COR-L47 (cell line): Measurements from ENCODE around the gene LRRC37B.
"Not testable (repeated sequence)": the region's sequence is repeated elsewhere in the genome, so short reads cannot be mapped to it uniquely, and the experiment has no call there.

Source experiments
- DNase-seq: peaks from one replicate; lab custom pipeline; 2025; lab: John Stamatoyannopoulos, UW

The LRRC37B gene

DNA sequence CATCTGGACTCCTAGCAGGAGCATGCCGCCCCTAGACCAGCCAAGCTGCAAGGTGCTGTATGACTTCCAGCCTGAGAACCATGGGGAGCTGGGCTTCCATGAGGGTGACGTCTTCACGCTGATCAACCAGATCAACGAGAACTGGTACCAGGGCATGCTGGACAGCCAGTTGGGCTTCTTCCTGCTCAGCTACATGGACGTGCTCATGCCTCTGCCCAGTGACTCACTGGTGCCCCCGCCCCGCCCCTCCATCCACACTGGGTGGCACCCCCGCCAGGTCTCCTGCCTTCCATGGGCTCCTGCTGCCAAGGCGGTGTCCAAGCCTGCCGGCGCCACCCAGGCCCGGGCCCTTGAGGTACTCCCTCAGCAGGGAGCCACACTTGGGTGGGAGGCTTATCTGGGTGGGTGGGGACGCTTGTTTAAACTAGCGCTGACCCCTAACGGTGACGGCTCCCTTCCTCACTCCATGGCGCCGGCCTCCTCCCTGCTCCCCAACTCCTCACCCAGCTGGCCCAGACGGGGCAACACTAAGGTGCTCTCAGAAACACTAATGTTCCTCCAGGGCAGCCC is 34.2 kb downstream of the LRRC37B start:
- DNase-seq: not testable (repeated sequence)

DNA sequence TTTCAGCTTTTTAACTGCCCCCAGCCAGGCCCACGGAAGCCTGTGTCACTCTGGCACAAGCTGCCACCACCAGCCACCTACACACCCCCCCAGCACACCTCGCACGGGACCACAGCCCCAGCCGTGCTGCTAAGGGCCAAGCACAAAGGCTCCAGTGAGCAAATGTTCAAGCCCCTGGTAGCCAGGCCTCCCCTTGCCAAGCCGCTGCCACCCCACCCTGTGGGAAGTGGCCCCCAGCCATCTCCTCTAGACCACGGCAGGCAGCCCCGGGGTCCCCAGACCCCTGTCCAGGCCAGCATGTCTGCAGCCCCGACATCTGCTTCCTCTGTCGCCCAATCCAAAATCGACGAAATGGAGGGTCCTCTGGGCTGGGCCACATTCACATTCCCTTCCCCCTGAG is 35.1 kb downstream of the LRRC37B start:
- not testable (repeated sequence) for DNase-seq

DNA sequence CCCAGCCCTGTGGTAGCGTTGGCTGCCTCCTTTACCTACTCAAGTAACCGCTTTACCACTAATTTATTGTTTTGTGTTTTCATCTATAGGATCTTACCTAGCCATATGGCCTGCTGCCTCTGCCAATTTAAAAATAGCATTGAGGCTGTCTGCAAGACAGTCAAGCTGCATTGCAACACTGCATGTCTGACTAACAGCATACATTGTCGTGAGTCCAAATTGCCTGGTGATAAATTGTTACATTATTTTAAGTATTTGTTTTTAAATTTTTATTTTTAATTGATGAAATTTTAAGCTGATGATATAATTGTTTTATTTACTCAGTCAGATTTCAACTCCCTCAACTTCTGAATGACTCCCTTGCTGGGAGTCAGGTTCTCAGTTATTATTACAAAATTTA is 38.4 kb downstream of the LRRC37B start:
- DNase-seq: not testable (repeated sequence)

DNA sequence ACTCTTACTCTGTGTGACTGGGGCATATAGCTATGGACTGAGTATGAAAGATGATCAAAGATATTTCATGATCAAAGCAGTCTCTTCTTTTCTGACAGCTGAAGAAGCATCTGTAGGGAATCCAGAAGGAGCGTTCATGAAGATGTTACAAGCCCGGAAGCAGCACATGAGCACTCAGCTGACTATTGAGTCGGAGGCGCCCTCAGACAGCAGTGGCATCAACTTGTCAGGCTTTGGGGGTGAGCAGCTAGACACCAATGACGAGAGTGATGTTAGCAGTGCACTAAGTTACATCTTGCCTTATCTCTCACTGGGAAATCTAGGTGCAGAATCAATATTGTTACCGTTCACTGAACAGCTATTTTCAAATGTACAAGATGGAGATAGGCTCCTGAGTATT is 40.5 kb downstream of the LRRC37B start:
- not testable (repeated sequence) for DNase-seq

DNA sequence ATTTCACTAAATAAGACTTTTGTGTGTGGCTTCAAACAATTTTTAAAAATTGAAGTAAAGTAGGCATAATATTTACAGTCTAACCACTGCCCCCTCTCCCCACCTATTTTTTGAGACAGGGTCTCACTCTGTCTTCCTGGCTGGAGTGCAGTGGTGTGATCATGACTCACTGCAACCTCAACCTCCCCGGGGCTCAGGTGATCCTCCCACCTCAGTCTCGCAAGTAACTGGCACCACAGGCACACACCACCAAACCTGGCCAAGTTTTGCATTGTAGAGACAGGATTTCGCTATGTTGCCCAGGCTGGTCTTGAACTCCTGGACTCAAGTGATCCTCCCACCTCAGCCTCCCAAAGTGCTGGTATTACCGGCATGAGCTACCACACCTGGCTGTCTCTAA is 47.8 kb downstream of the LRRC37B start:
- not testable (repeated sequence) for DNase-seq

DNA sequence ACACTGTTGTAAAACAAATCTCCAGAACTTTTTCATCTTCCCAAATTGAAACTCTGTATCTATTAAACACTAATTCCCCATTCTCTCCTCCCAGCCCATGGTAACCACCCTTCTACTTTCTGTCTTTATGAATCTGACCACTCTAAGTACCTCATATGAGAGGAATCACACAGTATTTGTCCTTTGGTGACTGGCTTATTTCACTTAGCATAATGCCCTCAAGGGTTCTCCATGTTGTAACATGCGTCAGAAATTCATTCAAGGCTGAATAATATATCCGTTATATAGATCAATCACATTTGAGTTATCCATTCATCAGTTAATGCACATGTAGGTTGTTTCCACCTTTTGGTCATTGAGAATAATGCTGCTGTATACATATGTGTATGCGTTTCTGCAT is 48.2 kb downstream of the LRRC37B start:
- DNase-seq: not testable (repeated sequence)

DNA sequence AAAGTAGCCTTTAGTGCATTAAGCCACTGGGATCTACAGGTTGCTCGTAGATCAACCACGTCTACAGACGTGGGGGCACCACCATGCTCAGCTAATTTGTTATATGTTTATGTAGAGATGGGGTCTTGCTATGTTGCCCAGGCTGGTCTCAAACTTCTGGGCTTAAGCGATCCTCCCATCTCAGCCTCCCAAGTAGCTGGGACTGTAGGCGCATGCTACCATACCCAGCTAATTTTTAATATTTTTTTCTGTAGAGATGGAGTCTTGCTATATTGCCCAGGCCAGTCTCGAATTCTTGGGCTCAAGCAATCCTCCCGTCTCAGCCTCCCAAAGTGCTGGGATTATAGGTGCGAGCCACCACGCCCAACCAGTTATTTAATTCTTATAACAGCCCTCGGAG is 49.3 kb downstream of the LRRC37B start:
- DNase-seq: not testable (repeated sequence)

DNA sequence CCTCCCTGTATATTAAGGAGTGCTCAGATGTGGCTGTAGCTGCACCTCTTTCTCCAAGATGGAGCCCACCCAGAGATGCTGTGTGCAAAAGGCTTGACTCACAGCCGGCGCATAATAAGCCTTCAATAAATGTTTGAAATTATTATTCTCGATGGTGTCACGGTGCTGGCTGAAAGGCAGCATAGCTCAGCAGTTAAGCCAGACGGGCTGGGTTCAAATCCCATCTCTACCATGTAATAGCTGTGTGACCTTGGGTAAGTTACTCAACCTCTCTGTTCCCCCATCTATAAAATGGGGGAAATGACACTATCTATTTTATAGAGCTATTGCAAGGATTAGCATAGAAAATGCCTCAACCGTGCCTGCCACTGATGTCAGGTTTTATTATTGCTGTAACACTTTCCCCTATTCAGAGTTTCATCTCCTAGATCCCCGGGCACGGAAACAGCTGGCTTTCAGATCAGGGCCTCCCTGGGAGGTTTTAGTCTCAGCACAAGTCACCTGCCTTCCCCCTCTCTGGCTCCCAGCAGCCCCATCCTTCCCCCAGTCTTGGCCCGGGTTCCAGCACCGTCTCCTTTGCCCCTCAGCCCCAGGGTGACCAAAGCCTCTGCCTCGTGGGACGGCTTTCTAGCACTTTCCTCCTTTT is 50.4 kb downstream of the LRRC37B start:
- DNase-seq: not testable (repeated sequence)

DNA sequence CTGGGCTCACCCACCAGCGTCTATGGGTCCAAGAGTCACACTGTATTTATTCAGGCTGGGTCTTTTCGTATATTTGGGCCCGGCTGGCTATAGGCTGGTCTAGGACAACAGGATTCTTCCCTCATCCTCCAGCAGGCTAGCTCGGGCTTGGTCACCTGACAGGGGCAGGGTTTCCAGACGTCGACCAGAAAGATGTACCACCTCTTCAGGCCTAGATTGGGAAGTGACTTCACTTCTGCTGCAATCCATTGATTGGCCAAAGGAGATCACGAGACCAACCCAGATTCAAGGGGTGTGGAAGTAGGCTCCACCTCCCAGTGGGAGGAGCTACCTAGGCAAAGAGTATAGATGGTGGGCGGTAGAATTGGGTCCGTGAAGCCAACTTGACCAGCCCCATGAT is 53.5 kb downstream of the LRRC37B start:
- DNase-seq: not testable (repeated sequence)

DNA sequence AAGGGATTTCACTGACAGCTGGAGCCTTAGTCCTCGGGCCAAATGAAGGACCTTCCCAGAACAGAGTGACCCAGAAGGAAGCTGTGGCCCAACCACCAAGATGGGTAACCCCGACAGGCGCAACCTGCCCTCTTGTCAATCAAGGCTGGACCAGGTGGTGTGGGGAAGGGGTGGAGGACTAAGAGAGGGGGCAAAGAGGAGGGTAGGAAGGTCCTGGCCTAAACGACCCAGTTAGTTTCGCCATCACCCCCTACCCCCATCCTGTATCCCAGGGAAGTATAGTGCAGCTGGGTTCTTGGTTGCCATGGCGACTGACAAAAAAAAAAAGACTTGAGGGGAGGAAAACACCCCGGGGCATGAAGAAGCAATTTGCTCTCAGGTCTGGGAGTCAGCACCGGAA is 54.7 kb downstream of the LRRC37B start:
- DNase-seq: not testable (repeated sequence)

DNA sequence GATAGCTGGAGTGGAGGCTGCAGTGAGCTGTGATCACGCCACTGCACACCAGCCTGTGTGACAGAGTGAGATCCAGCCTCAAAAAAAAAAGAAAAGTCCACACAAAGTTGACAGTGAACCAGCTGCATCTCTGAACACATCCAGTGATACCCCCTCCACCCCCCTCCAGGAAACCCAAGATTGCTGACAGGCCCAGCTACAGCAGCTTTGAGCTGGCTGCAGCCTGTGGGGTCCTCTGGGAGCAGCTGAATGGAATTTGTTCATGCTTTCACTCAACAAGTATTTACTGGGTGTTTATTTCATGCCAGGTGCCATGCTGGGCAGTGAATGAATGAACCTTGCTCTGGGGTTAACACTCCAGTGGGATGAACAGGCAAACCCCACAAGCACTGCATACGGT is 56.9 kb downstream of the LRRC37B start:
- not testable (repeated sequence) for DNase-seq

DNA sequence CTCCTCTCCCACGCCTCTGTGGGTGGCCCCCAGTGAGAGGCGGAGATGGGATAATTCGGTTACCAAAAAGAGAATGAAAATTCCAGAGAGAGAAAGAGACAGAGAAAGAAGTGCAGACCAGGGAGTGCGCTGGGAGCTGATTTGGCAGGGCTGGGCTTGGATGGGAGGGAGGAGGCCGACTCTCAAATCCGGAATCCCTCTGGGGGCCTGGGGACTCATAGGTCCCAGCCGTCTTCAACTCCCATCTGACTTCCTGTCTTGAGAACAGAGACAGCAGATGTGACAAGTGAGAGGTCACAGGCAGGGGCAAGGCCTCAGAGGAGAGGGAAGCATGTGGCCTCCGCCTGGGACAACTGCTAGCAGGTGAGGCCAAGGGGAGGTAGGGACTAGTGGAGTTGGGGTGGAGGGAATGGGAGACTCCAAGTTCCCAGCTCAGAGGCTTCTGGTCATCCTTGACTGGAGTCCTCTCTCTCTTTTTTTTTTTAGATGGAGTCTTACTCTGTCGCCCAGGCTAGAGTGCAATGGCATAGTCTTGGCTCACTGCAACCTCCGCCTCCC is 59.0 kb downstream of the LRRC37B start:
- not testable (repeated sequence) for DNase-seq

DNA sequence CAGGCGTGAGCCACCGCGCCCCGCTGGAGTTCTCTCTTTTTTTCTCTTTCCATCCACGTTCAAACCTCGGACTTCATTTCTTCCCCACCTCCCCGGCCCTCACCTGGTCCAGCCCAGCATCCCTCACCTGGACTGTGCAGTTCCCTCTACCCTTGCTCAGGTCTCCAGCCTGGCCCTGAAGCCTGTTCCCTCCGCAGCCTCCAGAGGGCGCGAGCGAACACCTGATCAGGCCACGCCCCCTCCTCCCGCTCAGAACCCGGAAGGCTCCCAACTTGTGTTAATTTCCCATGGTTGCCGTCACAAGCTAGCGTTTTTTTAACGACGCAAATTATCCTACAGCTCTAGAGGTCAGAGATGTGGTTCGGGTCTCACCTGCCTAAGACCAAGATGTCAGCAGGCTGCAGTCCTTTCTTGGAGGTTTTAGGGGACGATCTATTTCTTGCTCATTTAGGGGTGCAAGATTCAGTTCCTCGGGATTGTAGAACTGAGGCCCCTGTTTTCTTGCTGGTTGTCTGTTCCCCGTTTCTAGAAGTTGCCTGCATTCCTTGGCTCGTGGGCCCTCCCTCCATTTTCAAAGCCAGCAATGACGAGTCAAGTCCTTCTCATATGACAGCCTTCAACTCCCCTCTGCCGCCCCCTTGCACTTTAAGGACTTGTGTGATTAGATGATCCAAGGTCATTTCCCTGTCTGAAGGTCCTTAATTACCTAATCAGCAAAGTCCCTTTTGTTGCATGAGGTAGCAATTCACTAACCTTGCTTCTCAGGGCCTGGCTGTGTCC is 59.9 kb downstream of the LRRC37B start:
- not testable (repeated sequence) for DNase-seq

DNA sequence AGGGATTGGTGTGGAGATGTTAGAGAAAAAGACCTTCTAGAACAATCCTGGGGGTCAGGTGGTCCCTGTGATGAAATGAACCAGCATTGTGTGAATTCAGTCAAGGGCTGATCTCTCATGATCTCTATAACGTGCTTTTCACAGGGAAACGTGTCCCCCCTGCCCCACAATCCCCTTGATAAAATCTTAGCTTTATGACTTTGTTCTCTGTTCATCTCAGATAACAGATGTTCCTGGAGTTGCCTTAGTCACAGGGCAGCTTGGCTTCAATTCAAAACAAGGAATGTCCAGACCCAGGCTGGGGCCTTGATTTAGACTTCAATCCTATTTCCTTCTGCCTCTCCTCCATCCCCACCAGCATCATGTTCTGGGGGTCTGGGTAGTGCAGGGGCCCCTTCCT is 61.9 kb downstream of the LRRC37B start:
- not testable (repeated sequence) for DNase-seq

DNA sequence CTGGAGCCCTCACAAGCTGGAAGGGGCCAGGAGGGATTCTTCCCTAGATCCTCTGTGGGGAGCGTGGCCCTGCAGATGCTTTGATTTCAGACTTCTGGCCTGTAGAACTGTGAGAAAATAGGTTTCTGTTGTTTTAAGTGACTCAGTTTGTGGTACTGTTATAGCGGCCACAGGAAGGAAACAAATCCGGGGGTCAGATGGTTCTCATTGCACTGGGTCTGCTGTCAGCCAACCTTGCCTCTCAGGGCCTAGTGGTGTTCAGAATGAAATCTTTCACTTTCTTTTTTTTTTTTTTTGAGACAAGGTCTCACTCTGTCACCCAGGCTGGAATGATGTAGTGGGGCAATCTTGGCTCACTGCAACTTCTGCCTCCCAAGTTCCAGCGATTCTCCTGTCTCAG is 64.8 kb downstream of the LRRC37B start:
- not testable (repeated sequence) for DNase-seq

DNA sequence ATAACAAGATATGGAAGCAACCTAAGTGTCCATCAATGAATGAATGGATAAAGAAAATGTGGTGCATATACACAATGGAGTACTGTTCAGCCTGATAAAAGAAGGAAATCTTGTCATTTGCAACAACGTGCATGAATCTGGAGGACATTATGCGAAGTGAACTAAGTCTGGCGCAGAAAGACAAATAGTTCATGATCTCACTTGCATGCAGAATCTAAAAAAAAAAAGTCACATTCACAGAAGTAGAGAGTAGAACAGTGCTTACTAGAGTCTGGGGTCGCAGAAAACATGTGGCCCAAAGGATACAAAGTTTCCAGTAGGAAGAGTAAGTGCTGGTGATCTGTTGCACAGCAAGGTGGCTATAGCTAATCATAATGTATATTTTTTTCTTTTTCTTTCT is 65.9 kb downstream of the LRRC37B start:
- DNase-seq: not testable (repeated sequence)

DNA sequence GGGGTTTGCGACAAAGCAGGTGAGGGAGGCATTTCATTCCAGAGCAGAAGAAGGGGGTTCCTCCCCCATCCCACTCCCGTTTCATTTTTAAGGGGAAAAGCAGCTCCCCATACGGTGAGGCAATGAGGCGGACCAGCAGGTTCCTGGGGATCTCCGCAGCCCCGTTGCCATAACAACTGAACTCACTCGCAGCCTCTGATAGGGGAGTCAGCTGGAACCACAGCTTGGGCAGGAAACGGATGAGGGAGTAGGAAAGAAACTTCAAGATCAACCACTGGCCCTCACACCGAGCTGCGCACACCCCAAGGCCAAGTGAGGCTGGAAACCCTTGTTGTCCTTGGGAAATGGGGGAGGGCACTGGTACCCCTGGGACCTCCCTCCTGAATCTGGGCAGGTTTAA is 72.6 kb downstream of the LRRC37B start:
- DNase-seq: peak; percentile 29

DNA sequence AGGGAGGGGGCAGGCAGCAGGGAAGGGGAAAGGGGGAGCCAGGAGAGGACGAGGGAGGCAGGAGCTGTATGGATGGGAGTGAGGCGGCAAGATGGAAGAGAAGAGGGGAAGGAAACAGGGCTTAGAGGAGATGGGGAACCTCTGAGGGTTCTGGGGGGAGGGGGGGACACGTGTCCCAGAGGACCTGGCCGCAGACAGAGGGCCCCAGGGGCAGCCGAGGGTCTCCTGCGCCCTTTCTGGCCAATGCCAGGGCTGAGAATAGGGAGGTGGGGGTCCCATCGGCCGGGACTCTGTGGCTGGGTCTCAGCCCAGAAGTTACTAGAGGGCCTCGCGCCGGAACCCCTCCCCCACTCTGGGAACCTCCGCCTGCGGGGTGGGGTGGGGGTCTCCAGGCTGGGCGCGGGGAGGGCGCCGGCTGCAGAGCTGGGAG is 76.4 kb downstream of the LRRC37B start:
- DNase-seq: not testable (repeated sequence)

DNA sequence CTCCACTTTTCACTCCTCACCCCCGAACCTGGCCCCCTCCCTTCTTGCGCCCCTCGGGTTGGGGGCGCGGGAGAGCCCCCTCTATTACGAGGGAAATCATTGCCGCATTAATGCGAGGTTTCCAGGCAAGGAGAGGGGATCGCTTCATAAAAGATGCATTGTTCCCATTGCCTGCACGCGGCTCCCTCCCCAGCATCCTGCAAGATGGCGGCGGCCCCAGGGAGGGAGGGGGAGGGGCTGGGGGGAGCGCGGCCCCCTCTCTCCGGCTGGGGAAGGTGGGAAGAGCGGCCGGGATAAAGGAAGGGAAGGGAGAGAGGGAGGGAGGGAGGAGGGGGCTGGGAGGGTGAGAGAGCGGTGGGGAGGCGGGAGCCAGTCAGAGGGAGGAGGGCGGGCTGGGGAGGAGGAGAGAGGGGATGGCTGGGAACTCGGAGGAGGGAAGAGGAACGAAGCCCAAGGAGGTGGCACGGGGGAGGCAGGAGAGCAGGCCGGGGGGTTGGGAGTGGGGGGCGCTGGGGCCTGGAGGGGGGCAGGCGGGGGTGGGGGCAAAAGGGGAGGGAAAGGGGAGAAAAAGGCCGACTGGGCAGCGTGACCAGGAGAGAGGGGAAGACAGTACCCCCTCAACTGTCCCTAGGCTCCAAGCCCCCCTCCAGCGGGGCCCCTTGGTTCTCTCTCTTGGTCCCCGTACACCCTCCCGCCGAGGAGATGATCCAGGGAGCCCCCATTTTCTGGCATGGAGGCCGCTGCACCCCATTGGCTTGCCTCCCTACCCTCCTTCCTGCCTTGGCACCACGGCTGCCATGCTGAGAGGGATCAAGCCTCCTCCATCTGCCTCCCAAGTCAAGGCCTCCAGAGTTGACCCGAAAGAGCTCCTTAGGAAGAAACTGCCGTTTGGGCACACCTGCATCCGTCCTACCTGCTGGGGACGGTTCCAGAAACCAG is 77.1 kb downstream of the LRRC37B start:
- DNase-seq: peak; percentile 36

DNA sequence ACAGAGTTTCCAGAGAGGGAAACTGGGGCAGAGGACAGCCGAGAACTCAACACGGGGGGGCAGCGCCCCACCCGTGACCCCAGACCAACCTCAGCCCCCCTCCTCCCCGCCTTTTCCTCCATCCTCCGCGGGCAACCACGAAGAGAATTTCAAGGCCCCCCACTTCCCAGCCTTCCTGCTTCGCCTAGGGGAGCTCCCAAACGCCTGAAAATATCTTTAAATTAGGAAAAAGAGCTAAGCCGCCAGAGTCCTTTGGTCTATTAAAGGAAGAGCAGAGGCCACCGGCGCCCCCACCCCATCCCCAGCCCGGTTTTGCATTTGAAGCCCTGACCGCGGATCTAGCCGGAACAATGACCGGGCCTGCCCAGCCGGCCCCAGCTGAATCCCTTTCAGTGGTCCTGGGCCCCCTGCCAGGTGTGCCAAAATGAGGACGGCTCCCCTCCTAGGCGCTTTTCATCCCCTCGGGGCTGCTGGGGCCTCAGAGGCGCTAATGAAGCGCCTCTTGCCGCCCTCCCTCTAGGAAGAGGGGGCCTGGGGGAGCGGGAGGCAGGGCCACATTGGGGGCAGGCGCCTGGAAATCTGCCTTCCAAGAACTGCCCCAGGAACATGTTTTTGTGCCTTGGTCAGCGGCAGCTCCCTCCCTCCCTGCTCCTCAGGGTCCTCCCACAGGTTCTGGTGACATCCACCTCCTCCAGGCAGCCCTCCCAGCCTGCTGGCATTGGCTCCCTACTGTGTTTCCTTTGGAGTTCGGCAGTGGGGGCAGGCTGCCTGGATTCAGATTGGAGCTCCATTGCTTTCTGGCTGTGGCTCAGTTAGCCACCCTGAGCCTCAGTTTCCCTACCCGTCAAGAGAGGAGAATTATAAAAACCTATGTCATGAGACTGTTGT is 78.0 kb downstream of the LRRC37B start:
- not testable (repeated sequence) for DNase-seq

DNA sequence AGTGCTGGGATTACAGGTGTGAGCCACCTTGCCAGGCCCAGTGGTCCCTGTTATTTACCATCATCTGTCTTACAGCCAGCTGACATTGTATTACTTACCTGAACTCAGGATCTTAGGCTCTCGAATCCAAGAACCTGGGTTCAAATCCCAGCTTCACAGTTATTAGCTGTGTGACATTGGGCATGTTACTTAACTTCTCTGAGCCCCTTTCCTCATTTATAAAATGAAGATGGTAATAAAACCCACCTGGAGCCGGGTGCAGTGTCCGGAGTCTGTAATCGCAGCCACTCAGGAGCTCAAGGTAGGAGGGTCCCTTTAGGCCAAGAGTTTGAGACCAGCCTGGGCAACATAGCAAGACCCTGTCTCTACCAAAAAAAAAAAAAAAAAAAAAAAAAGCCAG is 79.7 kb downstream of the LRRC37B start:
- DNase-seq: not testable (repeated sequence)
